ENCODE measurements around the gene NUDT5.

Gene NUDT5

GRCh38 chr10:12162927-12163326 lies 32.8 kb downstream of the NUDT5 start:
- no peak for DNase-seq

- DNase-seq = no peak
Observed at GRCh38 chr10:12160664-12161063, 35.0 kb downstream of the NUDT5 start.

DNA sequence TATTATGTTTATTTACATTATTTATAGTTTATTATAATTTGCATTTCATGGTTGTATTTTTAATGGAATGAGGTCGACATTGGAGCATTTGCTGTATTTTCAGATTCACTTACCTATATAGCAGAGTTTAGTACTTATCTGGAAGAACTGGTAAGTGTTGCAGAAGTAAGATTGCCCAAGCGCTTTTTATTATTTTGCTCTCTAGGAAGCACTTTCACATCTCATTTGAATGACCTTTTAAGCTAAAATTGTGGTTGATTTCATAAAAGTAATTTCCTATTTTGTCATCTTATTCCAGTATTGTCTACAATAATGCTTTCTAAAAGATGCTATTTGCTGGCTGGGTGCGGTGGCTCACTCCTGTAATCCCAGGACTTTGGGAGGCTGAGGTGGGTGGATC lies 37.6 kb downstream of the NUDT5 start:
- no peak for DNase-seq

- no peak for DNase-seq
Observed at GRCh38 chr10:12156367-12157123, 39.1 kb downstream of the NUDT5 start.

GRCh38 chr10:12154516-12154915 lies 41.2 kb downstream of the NUDT5 start:
- no peak for DNase-seq

GRCh38 chr10:12150163-12150562 lies 45.5 kb downstream of the NUDT5 start:
- no peak for DNase-seq

GRCh38 chr10:12144538-12144937 lies 51.2 kb downstream of the NUDT5 start:
- DNase-seq = no peak

GRCh38 chr10:12140038-12140437 lies 55.7 kb downstream of the NUDT5 start:
- no peak for DNase-seq

- DNase-seq = no peak
Observed at GRCh38 chr10:12135631-12136030, 60.1 kb downstream of the NUDT5 start.

- peak in 3 of 6 experiments; percentile 3 to 22 (median 10) for DNase-seq
Observed at GRCh38 chr10:12130237-12130872, 65.3 kb downstream of the NUDT5 start.

DNA sequence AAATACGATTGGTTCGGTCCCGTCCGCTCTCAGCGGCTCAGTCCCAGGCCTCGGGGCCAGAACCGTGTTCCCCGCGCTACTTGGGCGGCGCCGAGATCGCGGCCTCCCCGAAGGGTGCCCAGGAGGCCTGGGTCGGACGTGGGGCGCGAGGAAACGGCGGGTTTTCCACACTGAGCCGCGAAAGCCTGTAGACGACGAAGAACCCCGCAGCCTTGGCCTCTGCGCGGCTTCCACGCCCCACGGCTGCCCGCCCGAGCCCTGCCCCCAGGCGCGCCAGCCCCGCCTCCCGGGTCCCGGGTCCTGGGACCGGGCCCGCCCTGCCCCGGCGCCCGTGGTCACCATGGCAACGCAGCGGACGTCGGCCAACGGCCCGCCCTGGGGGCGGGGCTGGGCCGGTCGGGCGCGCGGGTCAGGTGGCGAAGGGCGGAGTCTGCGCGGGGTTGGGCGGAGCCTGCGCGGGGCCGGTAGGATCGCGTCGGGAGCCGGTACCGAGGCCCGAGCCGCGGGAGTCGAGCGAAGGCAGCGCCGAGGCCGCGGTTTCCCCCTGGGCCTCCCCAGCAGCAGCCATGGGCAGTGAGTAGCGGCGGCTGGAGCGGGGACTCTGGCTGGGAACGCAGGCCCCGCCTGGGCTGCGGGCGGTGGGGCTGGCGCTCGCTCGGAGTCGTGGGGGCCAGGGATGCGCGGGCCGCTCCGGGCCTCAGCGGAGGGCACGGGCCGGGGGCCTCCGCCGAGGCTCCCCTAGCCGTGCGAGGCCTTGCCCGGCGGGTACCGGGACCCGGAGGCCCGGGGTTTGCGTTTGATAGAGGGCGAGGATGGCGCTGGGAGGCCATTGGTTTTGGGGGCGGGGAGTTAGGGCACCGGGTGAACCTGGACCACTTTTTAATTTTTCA lies 66.2 kb downstream of the NUDT5 start, which contains the start of gene SEC61A2:
TSS of gene SEC61A2 (plus strand) at position 456 of the 890 bp plus-strand sequence. CDS start at position 567, 111 bp downstream.
- peak; percentile 89 to 97 (median 94) for DNase-seq

- no peak for DNase-seq
Observed at GRCh38 chr10:12121673-12122072, 74.0 kb downstream of the NUDT5 start.
